Right renal cortex interstitium (tissue), 3 donors: ENCODE results near the gene ADAMTS4. TPM values are rescaled to one million over a fixed set of nuclear protein-coding genes. Genes with fewer than 3 reads are reported as not detected.

ENCODE experiments used
- DNase-seq, 3 donors: peaks; one replicate each; pipeline ENCODE4 v3.0.0-alpha.2; 2013; ENCODE audit warnings: low read depth in 3 of 3, low spot score in 2 of 3
- polyA plus RNA-seq, 3 donors: library from polyadenylated mRNA; unstranded; fragments of 120-200 nt; gene quantifications; one replicate each; pipeline ENCODE4 v1.2.1, GENCODE V29; 2013; ENCODE audit not compliant: insufficient read length in 3 of 3

Gene ADAMTS4
- polyA plus RNA-seq, 3 donors = 0.83 to 1.1 (median 1.1) TPM

DNA sequence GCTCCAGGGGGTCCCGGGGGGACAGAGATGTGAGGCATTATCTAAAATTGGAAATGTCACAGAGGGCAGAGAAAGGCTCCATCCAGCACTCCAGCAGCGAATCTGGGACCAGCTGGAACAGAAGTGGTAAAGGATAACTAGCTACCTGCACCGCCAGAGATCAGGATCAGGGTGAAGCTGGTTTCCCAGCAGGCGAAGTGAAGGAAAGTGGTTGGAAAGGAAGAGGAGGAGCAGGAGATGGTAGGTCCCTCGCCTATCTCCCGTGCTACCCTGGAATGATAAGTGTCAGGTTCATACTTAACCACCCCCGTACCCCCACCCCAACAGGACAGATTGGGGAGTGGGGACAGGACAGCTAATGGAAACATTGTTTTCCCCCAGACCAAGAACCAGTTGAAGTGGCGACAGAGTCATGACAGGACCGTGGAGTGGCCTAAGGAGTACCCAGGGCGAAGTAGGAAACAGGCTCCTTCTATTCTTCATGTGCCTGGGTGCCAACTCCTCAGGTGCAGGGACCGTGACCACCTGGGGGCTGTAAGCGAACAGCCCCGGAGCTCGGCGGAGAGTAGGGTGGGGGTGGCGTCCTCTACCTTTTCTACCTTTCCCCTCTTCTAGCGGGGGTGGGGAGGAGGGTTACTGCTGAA lies 22.3 kb downstream of the ADAMTS4 start:
- DNase-seq = no peak

DNA sequence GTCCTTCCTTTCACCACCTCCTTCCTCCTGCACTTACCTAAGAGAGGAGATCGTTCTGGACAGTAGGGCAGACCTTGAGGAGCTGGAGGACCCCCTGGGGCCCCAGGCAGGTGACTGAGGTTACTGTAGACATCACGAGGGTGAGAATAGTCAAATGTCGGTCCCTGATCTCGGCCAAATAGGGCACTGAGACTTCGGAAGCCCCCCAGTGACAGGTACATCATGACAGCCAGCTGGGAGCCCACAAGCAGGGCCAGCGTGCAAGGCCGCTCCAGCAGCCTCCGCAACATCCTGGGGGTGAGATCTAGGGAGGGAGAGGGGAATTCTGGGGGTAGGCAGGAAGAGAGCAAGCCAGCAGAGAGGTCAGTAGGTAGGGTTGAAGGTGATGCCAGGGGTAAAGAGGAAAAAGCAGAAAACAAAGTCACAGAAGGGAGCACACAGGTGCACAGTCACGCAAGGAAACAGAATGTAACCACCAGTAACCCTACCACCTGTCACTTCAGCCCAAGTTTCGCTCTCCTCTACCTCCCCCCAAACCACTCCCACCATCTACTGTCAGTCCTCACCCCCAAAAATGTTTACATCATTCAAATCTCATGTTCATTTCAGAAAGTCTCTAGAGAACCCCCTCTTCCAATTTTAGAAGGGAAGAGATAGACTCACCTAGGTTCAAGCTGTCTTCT lies 22.9 kb downstream of the ADAMTS4 start:
- no peak for DNase-seq

DNA sequence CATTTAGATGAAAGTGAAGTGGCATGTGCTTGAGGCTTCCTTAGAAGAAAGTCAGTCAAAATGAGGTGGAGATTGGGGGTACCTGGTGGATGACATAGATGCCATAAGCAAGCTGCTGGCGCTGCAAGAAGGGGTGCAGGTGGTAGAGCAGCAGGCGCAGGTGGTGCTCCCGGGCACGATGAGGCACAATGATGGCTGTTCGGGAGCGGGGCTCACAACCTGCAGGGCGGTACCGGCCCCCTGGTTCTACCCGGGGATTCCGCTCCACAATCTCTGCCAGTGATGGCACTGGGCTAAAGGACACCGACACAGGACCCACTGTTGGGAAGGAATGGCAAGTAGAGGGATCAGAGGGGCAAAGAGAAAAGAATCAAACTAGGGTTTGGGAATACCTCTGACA lies 23.9 kb downstream of the ADAMTS4 start:
- no peak for DNase-seq

DNA sequence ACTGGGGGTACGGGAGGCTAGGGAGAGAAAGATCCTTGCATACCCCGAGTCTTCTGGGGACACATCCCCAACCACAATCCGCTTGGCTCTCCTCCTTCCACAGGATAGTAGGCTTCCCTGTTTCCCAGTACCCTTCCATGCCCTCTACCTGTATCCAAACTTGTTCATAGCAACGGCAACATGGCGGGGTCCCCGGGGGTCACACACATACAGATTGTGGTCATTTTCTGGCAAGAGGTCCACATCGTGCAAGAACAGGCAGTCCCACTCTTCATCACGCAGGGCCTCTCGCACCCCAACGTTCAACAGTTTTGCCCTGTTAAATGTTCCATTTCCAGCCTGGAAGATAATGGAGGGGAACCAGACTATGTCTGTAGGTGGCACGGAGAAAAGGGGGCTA lies 25.1 kb downstream of the ADAMTS4 start:
- no peak for DNase-seq

DNA sequence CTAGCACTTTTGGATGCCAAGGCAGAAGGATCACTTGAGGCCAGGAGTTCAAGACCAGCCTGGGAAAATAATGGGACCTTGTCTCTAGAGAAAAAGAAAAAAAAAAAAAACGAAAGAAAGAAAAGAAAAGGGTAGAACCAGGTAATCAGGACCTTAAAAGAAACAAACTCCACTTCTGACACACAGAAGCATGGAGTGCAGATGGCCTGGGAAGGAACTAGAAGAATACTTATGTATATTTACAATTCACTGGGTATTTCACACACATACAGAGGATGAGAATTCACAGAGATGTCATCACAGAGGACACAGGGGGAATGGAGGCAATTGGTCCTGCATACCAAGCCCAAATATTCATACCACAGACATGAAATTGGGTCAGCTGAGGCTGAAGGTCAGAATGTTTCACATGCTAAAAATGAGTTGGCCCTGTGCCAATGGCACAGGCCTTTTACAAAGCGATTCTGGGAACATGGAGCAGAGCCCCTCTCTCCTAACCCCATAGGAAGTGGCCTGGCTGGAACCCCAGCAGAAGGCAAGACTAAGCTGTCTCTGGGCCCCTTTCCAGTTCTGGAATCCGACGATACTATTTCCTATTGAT lies 26.0 kb downstream of the ADAMTS4 start:
- DNase-seq = no peak

DNA sequence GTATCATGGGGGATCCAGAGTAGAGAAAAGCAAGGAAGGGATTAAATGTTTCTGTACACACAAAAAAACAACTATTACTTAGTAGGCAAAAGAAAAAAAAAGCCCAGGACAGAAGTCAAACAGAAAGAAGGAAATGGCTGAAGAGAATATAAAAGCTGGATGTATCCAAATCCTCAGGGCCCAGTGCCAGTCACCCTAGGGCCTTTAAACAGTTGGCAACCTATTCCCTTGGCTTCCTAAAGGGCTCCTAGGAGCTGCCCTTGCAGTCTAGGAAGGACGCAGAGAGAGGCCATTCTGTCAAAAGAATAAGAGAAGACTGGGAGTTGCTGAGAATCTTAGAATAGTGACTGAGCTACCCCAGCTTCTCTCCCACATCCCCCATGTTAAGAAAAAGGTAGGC lies 26.5 kb downstream of the ADAMTS4 start:
- DNase-seq = no peak

DNA sequence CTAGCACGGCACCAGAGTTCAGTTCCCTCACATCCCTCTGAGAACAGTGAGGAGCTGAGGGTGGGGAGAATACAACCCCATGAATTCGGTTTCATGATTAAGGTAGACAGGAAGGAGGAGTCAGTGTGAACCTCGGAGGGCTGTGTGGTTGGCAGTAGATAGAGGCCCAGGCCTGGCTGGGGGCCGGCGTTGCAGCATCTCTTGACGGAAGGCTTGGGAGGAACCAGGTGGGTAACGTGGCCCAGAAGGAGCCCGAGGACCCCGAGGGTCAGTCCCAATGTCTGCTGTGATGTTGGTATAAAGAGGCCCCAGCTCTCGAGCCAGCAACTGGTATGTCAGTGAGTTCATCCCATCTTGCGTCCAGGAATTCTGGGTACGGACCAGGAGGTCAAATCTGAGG lies 27.2 kb downstream of the ADAMTS4 start:
- no peak for DNase-seq

DNA sequence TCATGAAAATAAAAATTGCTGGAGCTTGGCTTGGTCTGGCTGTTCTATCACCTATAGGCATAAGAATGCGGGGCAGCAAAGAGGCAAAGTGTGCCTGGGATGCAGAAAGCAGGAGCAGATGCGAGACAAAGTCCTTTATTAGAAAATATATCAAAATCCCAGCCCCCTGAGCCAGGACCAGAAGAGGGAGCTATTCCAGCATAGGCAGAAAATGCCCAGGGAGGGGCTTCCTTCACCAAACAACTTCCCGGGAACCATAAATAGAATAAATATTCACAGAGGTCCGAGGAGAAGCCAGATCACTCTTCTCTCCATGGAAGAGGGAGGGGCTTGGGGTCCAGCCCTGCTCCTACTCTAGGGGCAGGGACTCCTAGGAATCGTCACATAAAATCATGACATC lies 27.7 kb downstream of the ADAMTS4 start:
- DNase-seq = no peak

DNA sequence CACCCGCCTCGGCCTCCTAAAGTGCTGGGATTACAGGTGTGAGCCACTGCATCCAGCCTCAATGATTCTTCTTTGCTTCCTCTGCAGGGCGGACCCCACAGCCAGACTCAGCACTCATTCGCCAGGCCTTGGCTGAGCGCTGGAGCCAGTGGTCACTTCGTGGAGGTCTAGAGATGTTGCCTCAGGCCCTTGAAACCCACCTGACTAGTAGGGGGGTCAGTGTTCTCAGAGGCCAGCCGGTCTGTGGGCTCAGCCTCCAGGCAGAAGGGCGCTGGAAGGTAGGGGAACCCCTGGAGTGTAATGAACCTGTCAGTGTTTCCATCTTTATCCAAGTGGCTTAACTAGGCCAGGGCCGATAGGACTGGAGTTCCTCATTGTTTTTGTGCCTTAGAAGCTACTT lies 29.9 kb downstream of the ADAMTS4 start:
- no peak for DNase-seq

DNA sequence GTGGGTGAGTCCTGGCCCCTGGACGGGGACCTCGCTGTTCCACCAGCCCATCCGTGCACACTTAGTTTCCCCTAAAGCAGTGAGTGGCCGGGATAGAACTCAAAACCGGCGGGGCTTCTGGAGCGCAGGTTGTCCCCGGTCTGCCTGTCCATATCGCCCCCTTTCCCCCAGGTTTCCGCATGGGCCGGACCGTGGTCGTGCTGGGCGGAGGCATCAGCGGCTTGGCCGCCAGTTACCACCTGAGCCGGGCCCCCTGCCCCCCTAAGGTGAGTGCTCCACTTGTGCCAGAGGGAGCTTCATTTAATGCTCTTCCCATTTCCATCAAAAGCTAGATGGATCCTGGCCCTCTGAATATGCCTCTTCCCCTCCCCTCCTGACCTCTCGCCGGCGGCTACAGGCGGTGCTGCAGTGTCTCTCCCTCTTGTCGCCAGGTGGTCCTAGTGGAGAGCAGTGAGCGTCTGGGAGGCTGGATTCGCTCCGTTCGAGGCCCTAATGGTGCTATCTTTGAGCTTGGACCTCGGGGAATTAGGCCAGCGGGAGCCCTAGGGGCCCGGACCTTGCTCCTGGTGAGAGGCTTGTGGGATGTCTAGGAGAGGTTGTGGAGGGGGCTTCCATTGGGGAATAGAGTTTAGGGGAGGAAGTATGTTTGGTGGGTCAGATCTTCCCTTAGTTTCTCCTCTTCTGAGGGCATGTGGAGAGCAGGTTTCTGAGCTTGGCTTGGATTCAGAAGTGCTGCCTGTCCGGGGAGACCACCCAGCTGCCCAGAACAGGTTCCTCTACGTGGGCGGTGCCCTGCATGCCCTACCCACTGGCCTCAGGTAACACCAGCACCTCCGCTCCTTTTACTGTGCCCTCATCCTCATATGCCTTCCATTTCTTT lies 31.9 kb downstream of the ADAMTS4 start:
- no peak for DNase-seq

DNA sequence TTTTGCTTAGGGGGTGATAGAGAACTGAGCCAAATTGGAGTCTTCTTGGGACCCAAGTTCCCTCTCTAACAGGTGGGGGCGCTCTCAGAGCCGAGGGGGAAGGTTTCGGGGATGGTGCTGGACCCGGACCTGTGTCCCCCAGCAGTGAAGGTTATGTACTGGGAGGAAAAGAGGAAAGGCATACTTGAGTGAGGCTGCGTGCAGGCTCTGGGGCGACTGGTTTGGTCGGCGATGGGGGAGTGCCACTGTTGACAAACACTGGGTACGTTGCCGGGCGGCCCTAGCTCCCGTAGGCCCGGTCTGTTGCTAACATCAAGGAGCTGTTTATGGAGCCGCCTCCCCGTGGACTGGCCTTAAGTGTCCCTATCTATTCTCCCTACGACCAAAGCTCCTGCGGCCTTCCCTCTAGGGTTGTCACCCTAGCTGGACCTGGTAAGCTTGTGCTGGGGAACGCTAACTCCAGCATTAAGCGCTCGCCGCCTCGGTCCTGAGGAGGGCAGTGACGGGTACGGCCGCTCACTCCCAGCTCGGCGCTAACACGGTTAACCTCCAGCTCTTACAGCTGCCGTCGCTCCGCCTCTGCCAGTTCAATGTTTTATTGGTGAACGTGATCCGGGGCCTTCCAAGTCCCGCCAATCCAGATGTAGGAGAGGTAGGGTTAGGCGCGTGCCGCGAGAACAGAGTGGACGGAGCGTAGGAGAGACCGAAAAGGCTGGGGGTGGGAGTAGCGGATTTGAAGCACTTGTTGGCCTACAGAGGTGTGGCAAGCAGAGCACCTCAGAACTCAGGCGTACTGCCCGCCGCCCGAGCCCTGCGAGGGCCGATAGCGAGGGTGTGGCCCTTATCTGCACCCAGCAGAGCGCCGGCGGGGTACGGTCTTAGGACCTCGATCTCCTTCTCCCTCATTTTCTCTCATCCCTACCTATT lies 32.8 kb downstream of the ADAMTS4 start, which contains the start of gene PPOX:
PPOX (plus strand) TSS at position 685 of the 927 bp plus-strand sequence. CDS start 422 bp downstream, outside the sequence.
- DNase-seq = peak; percentile 93 to 98 (median 93)

DNA sequence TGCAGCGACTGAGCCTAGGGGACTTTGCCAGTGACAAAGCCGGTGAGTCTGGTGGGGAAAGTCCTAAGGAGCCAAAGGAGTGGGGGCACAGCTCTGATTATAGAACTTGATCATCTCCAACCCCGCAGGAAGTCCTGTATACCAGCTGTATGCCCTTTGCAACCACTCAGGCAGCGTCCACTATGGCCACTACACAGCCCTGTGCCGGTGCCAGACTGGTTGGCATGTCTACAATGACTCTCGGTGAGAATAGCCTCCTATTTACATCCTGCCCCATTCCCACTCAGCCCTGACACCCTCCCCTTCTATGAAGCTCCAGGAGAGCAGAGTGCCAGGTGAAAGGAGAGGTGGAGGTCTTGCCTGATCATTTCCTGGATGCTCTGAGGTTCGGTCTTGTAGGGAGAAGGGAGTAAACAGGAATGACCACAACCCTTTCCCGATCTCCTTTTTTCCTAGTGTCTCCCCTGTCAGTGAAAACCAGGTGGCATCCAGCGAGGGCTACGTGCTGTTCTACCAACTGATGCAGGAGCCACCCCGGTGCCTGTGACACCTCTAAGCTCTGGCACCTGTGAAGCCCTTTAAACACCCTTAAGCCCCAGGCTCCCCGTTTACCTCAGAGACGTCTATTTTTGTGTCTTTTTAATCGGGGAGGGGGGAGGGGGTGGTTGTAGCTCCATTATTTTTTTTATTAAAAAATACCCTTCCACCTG lies 33.8 kb downstream of the ADAMTS4 start:
- no peak for DNase-seq

DNA sequence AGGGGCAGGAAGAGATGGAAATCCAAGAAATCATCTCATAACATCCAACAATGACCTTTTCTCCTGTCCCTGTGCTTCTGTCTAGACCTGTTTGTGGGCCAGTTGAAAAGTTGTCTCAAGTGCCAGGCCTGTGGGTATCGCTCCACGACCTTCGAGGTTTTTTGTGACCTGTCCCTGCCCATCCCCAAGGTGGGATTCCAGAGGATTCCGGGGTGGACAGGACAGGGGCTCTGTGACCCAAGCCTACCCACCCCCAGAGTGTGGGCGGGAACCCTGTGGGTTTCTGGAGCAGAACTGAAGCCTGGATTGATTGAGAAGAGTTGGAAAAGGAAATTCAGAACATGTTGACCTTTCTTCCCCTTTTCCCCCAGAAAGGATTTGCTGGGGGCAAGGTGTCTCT lies 35.1 kb downstream of the ADAMTS4 start:
- no peak for DNase-seq

DNA sequence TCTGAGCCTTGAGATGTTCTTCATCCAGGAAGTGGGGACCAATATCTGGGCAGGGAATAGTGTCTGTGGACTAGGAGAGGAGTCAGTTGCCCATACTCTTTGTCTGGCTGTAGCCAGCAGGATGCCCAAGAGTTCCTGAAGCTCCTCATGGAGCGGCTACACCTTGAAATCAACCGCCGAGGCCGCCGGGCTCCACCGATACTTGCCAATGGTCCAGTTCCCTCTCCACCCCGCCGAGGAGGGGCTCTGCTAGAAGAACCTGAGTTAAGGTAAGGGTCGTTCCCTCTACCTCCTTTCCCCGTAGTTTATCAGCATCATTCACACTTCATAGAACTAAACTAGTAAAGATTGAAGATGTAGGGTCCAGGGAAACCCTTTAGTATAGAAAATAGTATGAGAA lies 36.0 kb downstream of the ADAMTS4 start:
- DNase-seq = no peak

DNA sequence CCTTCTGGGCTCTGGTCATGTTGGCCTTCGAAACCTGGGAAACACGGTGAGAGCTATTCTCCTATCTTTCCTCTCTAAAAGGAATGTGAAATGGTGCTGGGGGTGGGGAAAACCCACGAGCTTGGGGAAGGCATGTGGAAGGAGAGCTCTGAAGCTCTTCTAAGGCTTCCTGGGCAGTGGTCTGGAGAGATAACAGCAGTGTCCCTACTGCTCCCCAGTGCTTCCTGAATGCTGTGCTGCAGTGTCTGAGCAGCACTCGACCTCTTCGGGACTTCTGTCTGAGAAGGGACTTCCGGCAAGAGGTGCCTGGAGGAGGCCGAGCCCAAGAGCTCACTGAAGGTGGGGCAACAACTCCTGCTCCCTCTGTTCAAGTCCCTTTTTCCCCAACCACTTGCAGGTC lies 36.8 kb downstream of the ADAMTS4 start:
- no peak for DNase-seq

DNA sequence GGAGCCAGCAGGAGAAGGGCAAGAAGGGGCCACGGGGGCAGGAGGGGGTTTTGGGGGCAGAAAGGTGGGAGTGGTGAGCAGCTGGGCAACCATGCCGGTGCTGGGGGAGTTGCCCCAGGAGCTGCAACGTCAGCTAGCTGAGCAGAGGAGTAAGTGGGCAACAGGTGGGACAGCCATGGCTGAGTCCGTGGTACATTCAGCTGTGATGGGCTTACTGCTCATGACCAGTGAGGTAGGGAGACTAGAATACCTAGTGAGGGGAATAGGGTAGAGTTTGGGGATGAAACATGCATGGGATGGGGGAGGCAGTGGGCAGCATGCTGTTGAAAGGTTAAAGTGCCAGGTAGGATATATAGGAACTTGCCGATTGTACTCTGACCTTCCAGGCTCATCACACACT lies 37.2 kb downstream of the ADAMTS4 start:
- DNase-seq = no peak

DNA sequence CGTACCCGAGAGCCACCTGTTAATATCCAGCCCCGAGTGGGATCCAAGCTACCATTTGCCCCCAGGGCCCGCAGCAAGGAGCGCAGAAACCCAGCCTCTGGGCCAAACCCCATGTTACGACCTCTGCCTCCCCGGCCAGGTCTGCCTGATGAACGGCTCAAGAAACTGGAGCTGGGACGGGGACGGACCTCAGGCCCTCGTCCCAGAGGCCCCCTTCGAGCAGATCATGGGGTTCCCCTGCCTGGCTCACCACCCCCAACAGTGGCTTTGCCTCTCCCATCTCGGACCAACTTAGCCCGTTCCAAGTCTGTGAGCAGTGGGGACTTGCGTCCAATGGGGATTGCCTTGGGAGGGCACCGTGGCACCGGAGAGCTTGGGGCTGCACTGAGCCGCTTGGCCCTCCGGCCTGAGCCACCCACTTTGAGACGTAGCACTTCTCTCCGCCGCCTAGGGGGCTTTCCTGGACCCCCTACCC lies 38.1 kb downstream of the ADAMTS4 start:
- DNase-seq = no peak

DNA sequence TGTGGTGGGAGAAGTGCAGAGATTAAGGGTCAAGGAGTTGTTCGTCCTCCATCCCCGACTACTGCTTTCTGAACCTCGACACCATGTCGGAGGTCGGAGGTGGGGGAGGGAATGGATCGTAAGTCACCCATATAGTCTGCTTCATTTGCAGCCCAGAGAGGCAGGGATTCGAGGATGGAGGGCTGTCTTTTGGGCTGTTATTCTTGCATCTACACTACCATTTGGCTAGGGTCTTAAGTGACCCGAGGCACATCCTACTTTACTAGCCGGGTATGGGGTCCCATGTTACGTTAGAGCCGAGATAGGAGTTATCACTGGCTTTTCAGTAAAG lies 39.0 kb downstream of the ADAMTS4 start:
- no peak for DNase-seq
